Astrocyte (in vitro differentiated cells and primary cell): ENCODE measurements around the gene GOLGA7B.

Source experiments
- EZH2 ChIP-seq: IDR thresholded peaks from 2 replicates; pipeline ENCODE4 v1.6.1; 2012; ENCODE audit warnings: mild to moderate bottlenecking, low read length, inconsistent platforms; ENCODE audit not compliant: insufficient read depth
- TF ChIP-seq, protein P1 (sequence below): IDR thresholded peaks from 2 replicates; pipeline ENCODE4 v1.5.1; 2011; ENCODE audit warnings: low read depth, mild to moderate bottlenecking, inconsistent platforms, low read length, moderate library complexity; ENCODE audit not compliant: insufficient read depth

DNA sequence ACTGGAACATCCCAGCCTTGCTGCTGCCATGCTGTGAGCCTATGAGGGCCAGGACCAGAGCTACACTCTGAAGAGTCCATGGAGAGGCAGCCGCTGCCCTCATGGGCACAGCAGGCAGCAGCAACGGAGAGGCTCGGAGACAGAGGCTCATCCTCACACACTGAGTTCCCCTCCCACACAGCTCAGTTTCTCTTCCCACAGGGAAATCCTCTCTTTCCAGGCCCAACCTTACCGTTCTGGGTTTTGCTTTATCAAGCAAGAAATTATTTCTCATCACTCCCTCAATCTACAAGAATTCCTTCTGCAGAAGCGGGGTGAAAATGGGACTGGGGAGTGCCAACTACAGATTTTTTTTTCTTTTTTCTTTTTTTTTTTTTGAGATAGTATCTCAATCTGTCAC, 36.6 kb downstream of the GOLGA7B start:
- TF ChIP-seq, protein P1, sequence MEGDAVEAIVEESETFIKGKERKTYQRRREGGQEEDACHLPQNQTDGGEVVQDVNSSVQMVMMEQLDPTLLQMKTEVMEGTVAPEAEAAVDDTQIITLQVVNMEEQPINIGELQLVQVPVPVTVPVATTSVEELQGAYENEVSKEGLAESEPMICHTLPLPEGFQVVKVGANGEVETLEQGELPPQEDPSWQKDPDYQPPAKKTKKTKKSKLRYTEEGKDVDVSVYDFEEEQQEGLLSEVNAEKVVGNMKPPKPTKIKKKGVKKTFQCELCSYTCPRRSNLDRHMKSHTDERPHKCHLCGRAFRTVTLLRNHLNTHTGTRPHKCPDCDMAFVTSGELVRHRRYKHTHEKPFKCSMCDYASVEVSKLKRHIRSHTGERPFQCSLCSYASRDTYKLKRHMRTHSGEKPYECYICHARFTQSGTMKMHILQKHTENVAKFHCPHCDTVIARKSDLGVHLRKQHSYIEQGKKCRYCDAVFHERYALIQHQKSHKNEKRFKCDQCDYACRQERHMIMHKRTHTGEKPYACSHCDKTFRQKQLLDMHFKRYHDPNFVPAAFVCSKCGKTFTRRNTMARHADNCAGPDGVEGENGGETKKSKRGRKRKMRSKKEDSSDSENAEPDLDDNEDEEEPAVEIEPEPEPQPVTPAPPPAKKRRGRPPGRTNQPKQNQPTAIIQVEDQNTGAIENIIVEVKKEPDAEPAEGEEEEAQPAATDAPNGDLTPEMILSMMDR = no peak
- no peak for TF ChIP-seq EZH2
